ENCODE measurements around the gene KIF20B. TPM values are rescaled to one million over a fixed set of nuclear protein-coding genes. Genes with fewer than 3 reads are reported as not detected.

Gene KIF20B
- total RNA-seq, 1 experiment from 2014 or later, result 50.2 TPM

GRCh38 chr10:89684604-89685003 lies 16.8 kb upstream of the KIF20B start:
- ChIA-PET CTCF (no interaction called here), POLR2A (interaction anchor here (2.3 kb wide), 1 partner anchor 17 kb away, joined by 7 read pairs; the partner anchor contains the start of gene KIF20B), RAD21 (ENCODE audit: low non-redundant PET in 1 of 2, low total read pairs in 2 of 2, uncharacterized antibody in 2 of 2, unreplicated experiment in 2 of 2) (no interaction called here)
- no peaks in the 10 kb centered on the region for H4K20me1 ChIP-seq (ENCODE audit: insufficient read depth)
- H3K9me3 ChIP-seq (ENCODE audit: control insufficient read depth in 1 of 2, insufficient read depth in 1 of 2, low read depth in 1 of 2, low read length in 2 of 2), result no peaks in the 10 kb centered on the region
- no peaks in the 10 kb centered on the region for H3K9me2 ChIP-seq (ENCODE audit: insufficient read depth)
- no peaks in the 10 kb centered on the region for H3K79me2 ChIP-seq (ENCODE audit: insufficient read depth, low read length)
- ATAC-seq (no peak), DNase-seq (ENCODE audit: low read depth, low spot score) (no peak)
- no peak overlapping the region for H3K4me2 ChIP-seq (ENCODE audit: low read length)
- no peak for TF ChIP-seq RAD21 (IDR thresholded peaks at IDR 0.05; ENCODE audit: low read depth)
- TF ChIP-seq REST (IDR thresholded peaks at IDR 0.05; ENCODE audit: low read depth), result no peak
- no peak for TF ChIP-seq CBX3 (IDR thresholded peaks at IDR 0.05; ENCODE audit: low read depth)
- TF ChIP-seq CEBPB (IDR thresholded peaks at IDR 0.05; ENCODE audit: low read depth), result no peak
- TF ChIP-seq POLR2A (IDR thresholded peaks at IDR 0.05; ENCODE audit: borderline replicate concordance, extremely low read depth, insufficient read depth, insufficient read length), result no peak
- TF ChIP-seq ATF3 (IDR thresholded peaks at IDR 0.05), result no peak
- no peak for TF ChIP-seq EZH2phosphoT487 (IDR thresholded peaks at IDR 0.05; ENCODE audit: borderline replicate concordance)
- no peak for TF ChIP-seq SRF (IDR thresholded peaks at IDR 0.05; ENCODE audit: low read depth)
- TF ChIP-seq EZH2 (IDR thresholded peaks at IDR 0.05), result no peak
- no peak for TF ChIP-seq ZFX (IDR thresholded peaks at IDR 0.05)
- no peak for TF ChIP-seq SP1 (IDR thresholded peaks at IDR 0.05; ENCODE audit: low read depth)
- TF ChIP-seq JUND (IDR thresholded peaks at IDR 0.05), result no peak
- no peak for TF ChIP-seq SIN3A (IDR thresholded peaks at IDR 0.05; ENCODE audit: low read depth)
- no peak for TF ChIP-seq ZBTB33 (IDR thresholded peaks at IDR 0.05; ENCODE audit: extremely low read depth, insufficient replicate concordance, low read length)
- TF ChIP-seq ELF1 (IDR thresholded peaks at IDR 0.05; ENCODE audit: borderline replicate concordance, low read depth), result no peak
- TF ChIP-seq TCF7L2 (IDR thresholded peaks at IDR 0.05; ENCODE audit: borderline replicate concordance, extremely low read depth, insufficient read depth, insufficient read length), result no peak
- TF ChIP-seq POLR2AphosphoS5 (IDR thresholded peaks at IDR 0.05; ENCODE audit: low read depth, low read length), result no peak
- TF ChIP-seq CTCF (IDR thresholded peaks at IDR 0.05 in 2 of 3, conservative IDR thresholded peaks at IDR 0.05 in 1 of 3; ENCODE audit: borderline replicate concordance in 1 of 3, insufficient read depth in 1 of 3, low read depth in 2 of 3, low read length in 2 of 3), result no peak
- TF ChIP-seq ZNF274 (IDR thresholded peaks at IDR 0.05; ENCODE audit: low read depth, low read length), result no peak
- no peak for TF ChIP-seq YY1 (IDR thresholded peaks at IDR 0.05; ENCODE audit: extremely low read depth, insufficient replicate concordance, low read depth, low read length)
- intact Hi-C loops (cut with micrococcal nuclease), result no loop called here
- H3K4me1 ChIP-seq (ENCODE audit: control insufficient read depth in 1 of 2, insufficient read depth in 2 of 2, low read length in 2 of 2), result no peaks in the 10 kb centered on the region
- H3K9ac ChIP-seq (ENCODE audit: low read length), result no peak overlapping the region
- no peak overlapping the region for H3K4me3 ChIP-seq (replicated peaks in 1 of 2; ENCODE audit: low read depth in 1 of 2, low read length in 2 of 2)
- H3K27me3 ChIP-seq (ENCODE audit: insufficient read depth, low read length), result no peaks in the 10 kb centered on the region
- BruUV-seq (replicated peaks), result no TSS peak
- no peak overlapping the region for H2AFZ ChIP-seq (ENCODE audit: low read depth, low read length, poor library complexity, severe bottlenecking)
- no peaks in the 10 kb centered on the region for H3K36me3 ChIP-seq (ENCODE audit: control insufficient read depth in 1 of 2, insufficient read depth in 2 of 2, low read length in 2 of 2)
- no peak overlapping the region for H3K27ac ChIP-seq (ENCODE audit: low read depth, low read length)
